Erythroblast (primary cell): ENCODE measurements around the gene RGS14.

Experiments used
- GATA1 ChIP-seq: IDR thresholded peaks from 2 replicates; pipeline ENCODE4 v1.6.1; 2011; ENCODE audit warnings: low read depth, mild to moderate bottlenecking, control low read depth, low read length, moderate library complexity
- POLR2A ChIP-seq: IDR thresholded peaks from 2 replicates; pipeline ENCODE4 v1.6.1; 2011; ENCODE audit warnings: mild to moderate bottlenecking, low read length

GRCh38 chr5:177412603-177413233, 55.0 kb downstream of the RGS14 start:
- TF ChIP-seq POLR2A (no peak), GATA1 (no peak)
